Right lobe of liver (tissue), 6 donors: ENCODE results near the gene MRPS34. TPM values are rescaled to one million over a fixed set of nuclear protein-coding genes. Genes with fewer than 3 reads are reported as not detected.

Source experiments
- ATAC-seq, 4 donors: fragments of 200-7000 bp; cut with Tn5 transposase; one replicate each; pipeline ENCODE4 v1.9.1; 2020; ENCODE audit warnings: mild to moderate bottlenecking in 4 of 4, moderate library complexity in 4 of 4
- DNase-seq, 3 donors: peaks; one replicate each; pipeline ENCODE4 v3.0.0-alpha.2; 2020
- H3K27ac ChIP-seq, 3 donors: fragments of 200-600 bp; one replicate each; pipeline ENCODE4 v1.8.0; 2022
- H3K27me3 ChIP-seq, 2 donors: fragments of 200-600 bp; one replicate each; pipeline ENCODE4 v1.8.0; 2022
- H3K36me3 ChIP-seq, 4 donors: fragments of 200-600 bp; sonication (generic) in 1 of 4; one replicate each; pipeline versions ENCODE4 v1.5.1 to v1.8.0; 2017 to 2022; ENCODE audit warnings: control low read depth in 1 of 4
- H3K4me1 ChIP-seq, 4 donors: fragments of 200-600 bp; sonication (generic) in 1 of 4; one replicate each; pipeline versions ENCODE4 v1.5.1 to v1.8.0; 2017 to 2022; ENCODE audit warnings: control low read depth in 1 of 4
- H3K4me3 ChIP-seq, 3 donors: fragments of 200-600 bp; one replicate each; pipeline ENCODE4 v1.8.0; 2022
- H3K9me3 ChIP-seq, 4 donors: fragments of 200-600 bp; sonication (generic) in 1 of 4; one replicate each; pipeline versions ENCODE4 v1.5.1 to v1.8.0; 2017 to 2022; ENCODE audit warnings: control low read depth in 1 of 4
- POLR2A ChIP-seq: fragments of 450-650 bp; IDR thresholded peaks from one replicate; pipeline ENCODE4 v1.6.1; 2017; ENCODE audit warnings: antibody characterized with exemption, mild to moderate bottlenecking
- WGBS: methylation state at CpG from one replicate; pipeline ENCODE4 v1.1.6; 2018; ENCODE audit warnings: low coverage, low lambda C conversion rate; ENCODE audit not compliant: insufficient coverage; ENCODE audit errors: missing lambda C conversion rate; 5-methylcytosine and 5-hydroxymethylcytosine counted together
- intact Hi-C, 2 donors: fragments of 100-400 bp; cut with DNase I; formaldehyde crosslinking; loops; one replicate each; pipeline versions ENCODE4 v1.11.2 to v1.14.1; 2022
- total RNA-seq, 6 experiments: library from RNA; depleted of rRNA in 2 of 6; stranded (reverse); fragments of >200 nt in 2 of 6; fragmentation: NEBNext Ultra II Directional in 3 of 6; extraction: Animal tissue kit (Norgen Biotek cat#: 25700) in 3 of 6; gene quantifications; one replicate each; pipeline versions ENCODE4 v1.1.0 to v1.2.4, GENCODE V29; 2016 to 2023
- TF ChIP-seq, protein P1 (sequence below), 4 donors: fragments of 200-600 bp in 3 of 4; fragments of 450-650 bp in 1 of 4; IDR thresholded peaks; one replicate each; pipeline versions ENCODE4 v1.5.1 to v1.8.0; 2016 to 2022; ENCODE audit warnings: antibody characterized with exemption in 4 of 4, mild to moderate bottlenecking in 2 of 4
- donor health status: DM: no; HTN: yes; CAD: no.
- donor health status: DM: no; HTN: no; CAD: no.
- donor health status: DM: no; HTN: no; CAD: no.
- donor health status: DM: no; HTN: yes; CAD: no.
- donor health status: DM: no; HTN: yes; CAD: no.

MRPS34 gene
- total RNA-seq, 6 experiments from 2014 or later: 42.5 to 90.5 (median 52.9) TPM

- H3K36me3 ChIP-seq: peaks cover 0 to 48% (median 6%) of the 10 kb centered on the region in 4 donors
- no peak for ATAC-seq
These were observed 9.1 kb downstream of the MRPS34 start for GRCh38 chr16:1763521-1764511.

GRCh38 chr16:1762879-1763520 lies 9.9 kb downstream of the MRPS34 start:
- intact Hi-C loops: no loop called here
- peaks cover 0 to 42% (median 6%) of the 10 kb centered on the region in 4 donors for H3K36me3 ChIP-seq
- no peaks in the 10 kb centered on the region for H3K4me1 ChIP-seq
- H3K4me3 ChIP-seq: no peak overlapping the region
- H3K9me3 ChIP-seq: no peaks in the 10 kb centered on the region
- 0% methylated on average over 1 of the region's 24 CpGs for WGBS
- ATAC-seq (peak in 1 of 4 donors; percentile 11), DNase-seq (peak in 1 of 3 donors; percentile 54)
- H3K27ac ChIP-seq: no peak overlapping the region
- no peaks in the 10 kb centered on the region for H3K27me3 ChIP-seq
- no peak for TF ChIP-seq POLR2A
- TF ChIP-seq, protein P1, sequence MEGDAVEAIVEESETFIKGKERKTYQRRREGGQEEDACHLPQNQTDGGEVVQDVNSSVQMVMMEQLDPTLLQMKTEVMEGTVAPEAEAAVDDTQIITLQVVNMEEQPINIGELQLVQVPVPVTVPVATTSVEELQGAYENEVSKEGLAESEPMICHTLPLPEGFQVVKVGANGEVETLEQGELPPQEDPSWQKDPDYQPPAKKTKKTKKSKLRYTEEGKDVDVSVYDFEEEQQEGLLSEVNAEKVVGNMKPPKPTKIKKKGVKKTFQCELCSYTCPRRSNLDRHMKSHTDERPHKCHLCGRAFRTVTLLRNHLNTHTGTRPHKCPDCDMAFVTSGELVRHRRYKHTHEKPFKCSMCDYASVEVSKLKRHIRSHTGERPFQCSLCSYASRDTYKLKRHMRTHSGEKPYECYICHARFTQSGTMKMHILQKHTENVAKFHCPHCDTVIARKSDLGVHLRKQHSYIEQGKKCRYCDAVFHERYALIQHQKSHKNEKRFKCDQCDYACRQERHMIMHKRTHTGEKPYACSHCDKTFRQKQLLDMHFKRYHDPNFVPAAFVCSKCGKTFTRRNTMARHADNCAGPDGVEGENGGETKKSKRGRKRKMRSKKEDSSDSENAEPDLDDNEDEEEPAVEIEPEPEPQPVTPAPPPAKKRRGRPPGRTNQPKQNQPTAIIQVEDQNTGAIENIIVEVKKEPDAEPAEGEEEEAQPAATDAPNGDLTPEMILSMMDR (IDR thresholded peaks at IDR 0.05): no peak

More at GRCh38 chr16:1763521-1764511, 9.1 kb downstream of the MRPS34 start:
- whole genome bisulfite sequencing: 95% methylated on average over 33 of the region's 81 CpGs
- TF ChIP-seq, protein P1 (IDR thresholded peaks at IDR 0.05): peak in 1 of 4 donors; percentile 14
- TF ChIP-seq POLR2A: no peak
- H3K4me1 ChIP-seq: no peaks in the 10 kb centered on the region
- intact Hi-C loops: no loop called here
- no peaks in the 10 kb centered on the region for H3K9me3 ChIP-seq
- H3K4me3 ChIP-seq: no peak overlapping the region
- DNase-seq: no peak
- no peak overlapping the region for H3K27ac ChIP-seq
- H3K27me3 ChIP-seq: no peaks in the 10 kb centered on the region

- no peaks in the 10 kb centered on the region for H3K9me3 ChIP-seq
- no peaks in the 10 kb centered on the region for H3K4me1 ChIP-seq
- 98% methylated on average over 9 of the region's 30 CpGs for WGBS
- no peak for ATAC-seq
- no peak for TF ChIP-seq POLR2A
- TF ChIP-seq, protein P1 (IDR thresholded peaks at IDR 0.05): no peak
- peak in 1 of 3 donors; percentile 50 for DNase-seq
- H3K36me3 ChIP-seq: peaks cover 0 to 41% (median 6%) of the 10 kb centered on the region in 4 donors
- H3K4me3 ChIP-seq: no peak overlapping the region
- intact Hi-C loops: no loop called here
- H3K27ac ChIP-seq: no peak overlapping the region
- no peaks in the 10 kb centered on the region for H3K27me3 ChIP-seq
These were observed 10.6 kb downstream of the MRPS34 start for GRCh38 chr16:1762196-1762878.

DNA sequence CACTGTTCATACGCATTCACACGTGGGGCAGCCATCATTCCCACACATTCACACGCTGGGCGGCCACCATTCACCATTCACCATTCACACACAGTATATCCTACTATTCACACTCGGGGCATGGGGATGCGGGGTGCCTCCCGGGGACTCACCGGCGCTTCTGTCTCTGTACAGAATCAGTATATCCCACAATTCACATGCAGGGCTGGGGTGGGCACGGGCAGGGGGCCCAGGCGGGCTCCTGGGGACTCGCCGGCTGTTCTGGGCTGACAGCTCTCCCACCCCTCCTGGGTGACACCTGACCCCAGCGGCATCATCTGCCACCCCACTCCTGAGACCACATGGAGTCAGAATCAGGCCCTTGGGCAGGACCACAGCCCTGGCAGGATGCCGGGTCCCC lies 11.2 kb downstream of the MRPS34 start:
- Histone ChIP-seq H3K9me3 (no peaks in the 10 kb centered on the region), H3K27ac (no peak overlapping the region), H3K36me3 (peaks cover 0 to 41% (median 6%) of the 10 kb centered on the region in 4 donors), H3K4me3 (no peak overlapping the region), H3K27me3 (no peaks in the 10 kb centered on the region), H3K4me1 (no peaks in the 10 kb centered on the region)
- WGBS: 88% methylated on average over 12 of the region's 15 CpGs
- TF ChIP-seq, protein P1 (IDR thresholded peaks at IDR 0.05): no peak
- no peak for TF ChIP-seq POLR2A
- no peak for DNase-seq
- no peak for ATAC-seq
- intact Hi-C loops: no loop called here
